ENCODE measurements around the gene SLC23A1. TPM values are rescaled to one million over a fixed set of nuclear protein-coding genes. Genes with fewer than 3 reads are reported as not detected.
A peak's percentile ranks its signal among the peaks of the same experiment; 100 is the strongest.

Gene SLC23A1
- total and polyA plus RNA-seq, 9 of the 15 experiments (the other 6 are each of a cell fraction or from before 2014, with no cell fraction given) = 0.03 to 0.20 (median 0.05) TPM; not detected in 5

GRCh38 chr5:139395844-139396640 is 12.9 kb upstream of the SLC23A1 start:
- FAIRE-seq (no peak), DNase-seq (ENCODE audit: extremely low read depth in 1 of 4, low spot score in 3 of 4) (peak in 1 of 4 experiments; percentile 33), ATAC-seq (peak; percentile 71)
- Histone ChIP-seq H3K27ac (ENCODE audit: extremely low read depth, low read depth, low read length) (no peak overlapping the region), H3K9me1 (ENCODE audit: control insufficient read depth, insufficient read depth, low read length) (no peaks in the 10 kb centered on the region), H3K9me3 (replicated peaks; ENCODE audit: control insufficient read depth, insufficient read depth, low read depth, low read length) (no peaks in the 10 kb centered on the region; the same call in 1 of the 2 replicates), H2AFZ (ENCODE audit: low read depth, low read length) (no peak overlapping the region), H3K4me3 (no peak overlapping the region), H4K20me1 (replicated peaks; ENCODE audit: control insufficient read depth, insufficient read depth, low read length) (no peaks in the 10 kb centered on the region), H3K4me2 (ENCODE audit: insufficient read depth, low read length) (no peak overlapping the region), H3K4me1 (replicated peaks in 1 of 2; ENCODE audit: control insufficient read depth in 2 of 2, insufficient read depth in 2 of 2, low read length in 2 of 2) (peaks cover 7 to 9% of the 10 kb centered on the region in 2 experiments), H3K9ac (ENCODE audit: insufficient read depth in 1 of 2, low read depth in 2 of 2, low read length in 2 of 2) (peak overlapping the region in 1 of 2 experiments; percentile 47; a peak in 2 of 4 replicates), H3K27me3 (ENCODE audit: control insufficient read depth in 2 of 2, insufficient read depth in 2 of 2, low read length in 2 of 2) (no peaks in the 10 kb centered on the region), H3K36me3 (ENCODE audit: control insufficient read depth, insufficient read depth, low read length) (no peaks in the 10 kb centered on the region), H3K79me2 (ENCODE audit: control insufficient read depth, insufficient read depth, low read length) (no peaks in the 10 kb centered on the region)
- 56% methylated on average over 8 of the region's 8 CpGs for WGBS (ENCODE audit: insufficient coverage, low coverage, missing lambda C conversion rate)
- in situ Hi-C loops (cut with MboI) (no loop called here), intact Hi-C loops (cut with micrococcal nuclease) (no loop called here)
- POLR2A ChIA-PET = interaction anchor here (0.6 to 1.1 kb wide), 6 partner anchors 22 to 811 kb away, joined by 3 to 4 read pairs (median 3); no protein-coding TSS in a partner anchor
- CTCF ChIA-PET (ENCODE audit: low intra/inter-chr PET ratio) = no interaction called here
- peak; percentile 75; the same call in 1 of the 2 replicates for TF ChIP-seq TFAP4 (CRISPR knock-in tag; IDR thresholded peaks at IDR 0.05; ENCODE audit: borderline replicate concordance)
- TF ChIP-seq RBM17 (IDR thresholded peaks at IDR 0.05; ENCODE audit: borderline replicate concordance, low read depth, low read length) = no peak
- BruUV-seq (replicated peaks) = no TSS peak
